CD4-positive, alpha-beta T cell (primary cell): ENCODE measurements around the gene HOXD11. TPM values are rescaled to one million over a fixed set of nuclear protein-coding genes. Genes with fewer than 3 reads are reported as not detected.

Experiments used
- ATAC-seq: fragments of 200-7000 bp; cut with Tn5 transposase; one replicate; pipeline ENCODE4 v1.10.0; 2022; ENCODE audit warnings: mild to moderate bottlenecking; ENCODE audit not compliant: poor library complexity
- CTCF ChIA-PET: fragments of 350-600 bp; sonication (Branson Sonifier 250); formaldehyde crosslinking; loops from one replicate; lab custom pipeline; 2021; ENCODE audit warnings: antibody characterized with exemption, inconsistent platforms; lab: Charles Lee
- POLR2A ChIA-PET: fragments of 350-600 bp; sonication (Branson Sonifier 250); formaldehyde crosslinking; loops from one replicate; lab custom pipeline; 2021; ENCODE audit warnings: antibody characterized with exemption, inconsistent platforms; lab: Charles Lee
- DNase-seq, 14 experiments: peaks; one replicate each; pipeline ENCODE4 v3.0.0-alpha.2; 2013 to 2020; ENCODE audit warnings: mixed read lengths in 2 of 14
- H3K27ac ChIP-seq, 2 donors: one replicate each; pipeline versions ENCODE4 v1.5.1 to v1.7.0; 2013; ENCODE audit warnings: low read length in 2 of 2, low read depth in 1 of 2, mild to moderate bottlenecking in 1 of 2
- H3K27me3 ChIP-seq, 2 experiments: 1 replicate in 1 of 2; 2 replicates in 1 of 2; pipeline versions ENCODE4 v1.6.1 to v1.7.0; 2013; ENCODE audit warnings: low read length in 2 of 2, control low read depth in 1 of 2, mild to moderate bottlenecking in 1 of 2, moderate library complexity in 1 of 2; ENCODE audit not compliant: insufficient read depth in 2 of 2, control insufficient read depth in 1 of 2
- H3K36me3 ChIP-seq: one replicate; pipeline ENCODE4 v1.6.1; 2013; ENCODE audit warnings: low read length, control low read depth; ENCODE audit not compliant: insufficient read depth
- H3K4me1 ChIP-seq: one replicate; pipeline ENCODE4 v1.6.1; 2013; ENCODE audit warnings: low read length, control low read depth; ENCODE audit not compliant: insufficient read depth
- H3K4me3 ChIP-seq: one replicate; pipeline ENCODE4 v1.5.1; 2013; ENCODE audit warnings: mild to moderate bottlenecking, low read length, moderate library complexity
- H3K9me3 ChIP-seq, 2 experiments: 1 replicate in 1 of 2; 2 replicates in 1 of 2; pipeline versions ENCODE4 v1.6.1 to v1.7.0; 2013; ENCODE audit warnings: low read length in 2 of 2, mild to moderate bottlenecking in 2 of 2, control low read depth in 1 of 2, moderate library complexity in 1 of 2; ENCODE audit not compliant: control insufficient read depth in 1 of 2, insufficient read depth in 1 of 2
- H3K27ac Mint-ChIP-seq: one replicate; pipeline ENCODE4 v1.8.0; 2020; ENCODE audit warnings: mixed read lengths
- H3K27me3 Mint-ChIP-seq: one replicate; pipeline ENCODE4 v1.8.0; 2021; ENCODE audit warnings: mixed read lengths
- H3K36me3 Mint-ChIP-seq: one replicate; pipeline ENCODE4 v1.8.0; 2021; ENCODE audit warnings: low read depth, mixed read lengths
- H3K4me1 Mint-ChIP-seq: one replicate; pipeline ENCODE4 v1.8.0; 2021; ENCODE audit warnings: low read depth, mixed read lengths
- H3K4me3 Mint-ChIP-seq: one replicate; pipeline ENCODE4 v1.8.0; 2020; ENCODE audit warnings: mild to moderate bottlenecking, mixed read lengths
- H3K9me3 Mint-ChIP-seq: one replicate; pipeline ENCODE4 v1.8.0; 2020; ENCODE audit warnings: mixed read lengths
- CTCF ChIP-seq: fragments of 200-600 bp; IDR thresholded peaks from one replicate; pipeline ENCODE4 v1.8.0; 2022; ENCODE audit warnings: antibody characterized with exemption, mild to moderate bottlenecking
- intact Hi-C, 2 experiments: fragments of 100-400 bp; cut with DNase I in 1 of 2; cut with micrococcal nuclease in 1 of 2; formaldehyde crosslinking; loops; one replicate each; pipeline versions ENCODE4 v1.15.1 to v1.9.0; 2023 to 2025; cut with DNase I, micrococcal nuclease
- total RNA-seq, 174 experiments: library from RNA in 2 of 174; stranded (reverse) in 2 of 174; gene quantifications; one replicate each; pipeline ENCODE4 v1.2.3 and lab custom pipeline; 2021 to 2026

Gene HOXD11
- total RNA-seq, 2 experiments from 2014 or later = not detected

- H3K27me3 ChIP-seq = peaks cover 68 to 96% of the 10 kb centered on the region in 2 experiments
- Mint-ChIP-seq H3K27ac (no peak overlapping the region), H3K4me1 (peaks cover 16% of the 10 kb centered on the region), H3K36me3 (no peaks in the 10 kb centered on the region), H3K4me3 (no peak overlapping the region), H3K9me3 (no peaks in the 10 kb centered on the region), H3K27me3 (peaks cover 87% of the 10 kb centered on the region)
- peaks cover 0 to 53% of the 10 kb centered on the region in 2 experiments for H3K9me3 ChIP-seq
- ChIA-PET CTCF (interaction anchor here (1.0 kb wide), 1 partner anchor 29 kb away, joined by 3 read pairs; no protein-coding TSS in a partner anchor), POLR2A (no interaction called here)
- ATAC-seq (no peak), DNase-seq (no peak)
- H3K4me1 ChIP-seq = peaks cover 25% of the 10 kb centered on the region
- H3K27ac ChIP-seq = no peak overlapping the region
- TF ChIP-seq CTCF = no peak
- H3K4me3 ChIP-seq = no peak overlapping the region
- intact Hi-C loops = no loop called here
- H3K36me3 ChIP-seq = no peaks in the 10 kb centered on the region
These were observed 49.3 kb downstream of the HOXD11 start for GRCh38 chr2:176156301-176156806.

GRCh38 chr2:176156807-176157498, 49.9 kb downstream of the HOXD11 start, which contains the start of gene HOXD3:
Gene HOXD3 (plus strand): TSS chr2:176157307. CDS start chr2:176169115, 11,808 bp downstream.
- Mint-ChIP-seq H3K27me3 (peaks cover 90% of the 10 kb centered on the region), H3K36me3 (no peaks in the 10 kb centered on the region), H3K9me3 (no peaks in the 10 kb centered on the region), H3K27ac (no peak within 1 kb of the TSS), H3K4me1 (peaks cover 17% of the 10 kb centered on the region), H3K4me3 (peak within 1 kb of the TSS; percentile 11)
- no peaks in the 10 kb centered on the region for H3K36me3 ChIP-seq
- peaks cover 68 to 96% of the 10 kb centered on the region in 2 experiments for H3K27me3 ChIP-seq
- ChIA-PET CTCF (no interaction called here), POLR2A (no interaction called here)
- DNase-seq = no peak
- TF ChIP-seq CTCF = no peak
- no peak for ATAC-seq
- peaks cover 0 to 56% of the 10 kb centered on the region in 2 experiments for H3K9me3 ChIP-seq
- H3K4me3 ChIP-seq = no peak within 1 kb of the TSS
- H3K27ac ChIP-seq = no peak within 1 kb of the TSS
- H3K4me1 ChIP-seq = peaks cover 23% of the 10 kb centered on the region
- intact Hi-C loops = no loop called here

- Mint-ChIP-seq H3K4me1 (peaks cover 20% of the 10 kb centered on the region), H3K27ac (no peak overlapping the region), H3K9me3 (no peaks in the 10 kb centered on the region), H3K4me3 (peak overlapping the region; percentile 11), H3K27me3 (peaks cover 93% of the 10 kb centered on the region), H3K36me3 (no peaks in the 10 kb centered on the region)
- intact Hi-C loops = no loop called here
- no peak for TF ChIP-seq CTCF
- Histone ChIP-seq H3K36me3 (no peaks in the 10 kb centered on the region), H3K9me3 (peaks cover 0 to 58% of the 10 kb centered on the region in 2 experiments), H3K27ac (no peak overlapping the region), H3K27me3 (peaks cover 73 to 98% of the 10 kb centered on the region in 2 experiments), H3K4me3 (no peak overlapping the region), H3K4me1 (peaks cover 22% of the 10 kb centered on the region)
- ChIA-PET CTCF (no interaction called here), POLR2A (no interaction called here)
- ATAC-seq (no peak), DNase-seq (no peak)
These were observed 50.6 kb downstream of the HOXD11 start for GRCh38 chr2:176157499-176158185.
